Neuronal stem cell (in vitro differentiated cells): ENCODE measurements around the gene GPR108.
"Not testable (repeated sequence)": the region's sequence is repeated elsewhere in the genome, so short reads cannot be mapped to it uniquely, and the experiment has no call there.

Experiments
- DNase-seq: peaks from one replicate; pipeline ENCODE4 v3.0.0-alpha.2; 2013; ENCODE audit warnings: low spot score
- H2AFZ ChIP-seq: one replicate; pipeline ENCODE4 v1.6.1; 2013; ENCODE audit warnings: mild to moderate bottlenecking, low read length, inconsistent platforms
- H2AK5ac ChIP-seq: 2 replicates; pipeline ENCODE4 v1.6.1; 2013; ENCODE audit warnings: low read depth, mild to moderate bottlenecking, inconsistent platforms, low read length, moderate library complexity, mixed read lengths
- H2BK120ac ChIP-seq: 2 replicates; pipeline ENCODE4 v1.6.1; 2013; ENCODE audit warnings: low read depth, mild to moderate bottlenecking, inconsistent platforms, low read length, moderate library complexity, mixed read lengths
- H2BK12ac ChIP-seq: one replicate; pipeline ENCODE4 v1.6.1; 2013; ENCODE audit warnings: low read length, inconsistent platforms
- H2BK15ac ChIP-seq: 2 replicates; pipeline ENCODE4 v1.6.1; 2013; ENCODE audit warnings: mild to moderate bottlenecking, low read length, inconsistent platforms, mixed read lengths
- H2BK5ac ChIP-seq: one replicate; pipeline ENCODE4 v1.6.1; 2013; ENCODE audit warnings: inconsistent platforms, mild to moderate bottlenecking, low read length, moderate library complexity
- H3K14ac ChIP-seq: one replicate; pipeline ENCODE4 v1.6.1; 2013; ENCODE audit warnings: low read length, inconsistent platforms
- H3K18ac ChIP-seq: 2 replicates; pipeline ENCODE4 v1.6.1; 2013; ENCODE audit warnings: low read length, inconsistent platforms
- H3K23ac ChIP-seq: 2 replicates; pipeline ENCODE4 v1.6.1; 2013; ENCODE audit warnings: low read depth, mild to moderate bottlenecking, mixed read lengths, low read length, inconsistent platforms; ENCODE audit not compliant: poor library complexity
- H3K27ac ChIP-seq: replicated peaks from 3 replicates; pipeline ENCODE4 v1.5.1; 2013; ENCODE audit warnings: low read length, inconsistent platforms
- H3K27me3 ChIP-seq, 3 experiments: 2 replicates each; pipeline ENCODE4 v1.6.1; 2013; ENCODE audit warnings: low read length in 3 of 3, mild to moderate bottlenecking in 2 of 3, inconsistent platforms in 1 of 3, low read depth in 1 of 3, mixed read lengths in 1 of 3, moderate library complexity in 1 of 3; ENCODE audit not compliant: control insufficient read depth in 3 of 3, insufficient read depth in 3 of 3
- H3K36me3 ChIP-seq, 2 donors: replicated peaks in 1 of 2; 2 replicates each; pipeline ENCODE4 v1.6.1; 2013; ENCODE audit warnings: low read length in 2 of 2; ENCODE audit not compliant: control insufficient read depth in 2 of 2, insufficient read depth in 2 of 2
- H3K4ac ChIP-seq: 2 replicates; pipeline ENCODE4 v1.6.1; 2013; ENCODE audit warnings: inconsistent platforms, mild to moderate bottlenecking, low read length, moderate library complexity
- H3K4me1 ChIP-seq, 2 donors: 1 replicate in 1 of 2; 2 replicates in 1 of 2; pipeline ENCODE4 v1.6.1; 2013; ENCODE audit warnings: low read length in 2 of 2, low read depth in 1 of 2; ENCODE audit not compliant: control insufficient read depth in 2 of 2, insufficient read depth in 1 of 2
- H3K4me2 ChIP-seq: one replicate; pipeline ENCODE4 v1.6.1; 2013; ENCODE audit warnings: mild to moderate bottlenecking, low read length, inconsistent platforms; ENCODE audit not compliant: insufficient read depth, poor library complexity, severe bottlenecking
- H3K4me3 ChIP-seq, 2 donors: 2 replicates each; pipeline ENCODE4 v1.5.1; 2013; ENCODE audit warnings: low read length in 2 of 2, mild to moderate bottlenecking in 2 of 2, inconsistent platforms in 1 of 2, moderate library complexity in 1 of 2
- H3K79me1 ChIP-seq: one replicate; pipeline ENCODE4 v1.6.1; 2013; ENCODE audit warnings: low read depth, mild to moderate bottlenecking, inconsistent platforms, low read length, moderate library complexity
- H3K9ac ChIP-seq: one replicate; pipeline ENCODE4 v1.6.1; 2013; ENCODE audit warnings: mild to moderate bottlenecking, low read depth, low read length, inconsistent platforms; ENCODE audit not compliant: poor library complexity
- H3K9me3 ChIP-seq, 2 donors: replicated peaks in 1 of 2; 2 replicates each; pipeline versions ENCODE3 to v1.6.1; 2013; ENCODE audit warnings: low read length in 2 of 2, mild to moderate bottlenecking in 2 of 2, inconsistent platforms in 1 of 2, low read depth in 1 of 2, mixed read lengths in 1 of 2, moderate library complexity in 1 of 2; ENCODE audit not compliant: control insufficient read depth in 2 of 2, insufficient read depth in 1 of 2
- H4K8ac ChIP-seq: one replicate; pipeline ENCODE4 v1.6.1; 2013; ENCODE audit warnings: low read depth, mild to moderate bottlenecking, inconsistent platforms, low read length, moderate library complexity
- H4K91ac ChIP-seq: one replicate; pipeline ENCODE4 v1.6.1; 2013; ENCODE audit warnings: low read length, low read depth, mild to moderate bottlenecking, inconsistent platforms; ENCODE audit not compliant: poor library complexity
- WGBS, 2 donors: extraction: QIAGEN DNeasy Blood & Tissue Kit; methylation state at CpG; one replicate each; pipeline ENCODE4 v1.1.7; 2013; ENCODE audit warnings: missing lambda C conversion rate in 2 of 2, mixed read lengths in 1 of 2; ENCODE audit not compliant: insufficient read length in 2 of 2, insufficient replicate concordance in 1 of 2; ENCODE audit errors: extremely low coverage in 2 of 2; 5-methylcytosine and 5-hydroxymethylcytosine counted together

GPR108 gene

GRCh38 chr19:6776999-6777398 is 39.6 kb upstream of the GPR108 start:
- Histone ChIP-seq H2AFZ (no peak overlapping the region), H3K4me1 (no peaks in the 10 kb centered on the region), H2AK5ac (no peak overlapping the region), H2BK120ac (no peak overlapping the region), H3K27ac (no peak overlapping the region), H3K79me1 (no peaks in the 10 kb centered on the region), H3K27me3 (no peaks in the 10 kb centered on the region), H3K36me3 (no peaks in the 10 kb centered on the region), H3K9me3 (no peaks in the 10 kb centered on the region), H3K9ac (no peak overlapping the region), H2BK15ac (no peak overlapping the region), H3K4me2 (no peak overlapping the region), H4K8ac (no peak overlapping the region), H3K4me3 (no peak overlapping the region), H3K18ac (no peak overlapping the region), H3K4ac (no peak overlapping the region), H2BK5ac (no peak overlapping the region), H2BK12ac (no peak overlapping the region), H3K23ac (no peak overlapping the region), H3K14ac (no peak overlapping the region), H4K91ac (no peak overlapping the region)
- DNase-seq: no peak
- WGBS, 2 donors: 100% methylated on average over 1 of the region's 4 CpGs; no CpG with 5 or more reads in 1 of the 2 donors

GRCh38 chr19:6776045-6776444 is 38.7 kb upstream of the GPR108 start:
- not testable (repeated sequence) for H2AK5ac ChIP-seq, H3K27me3 ChIP-seq, H2BK5ac ChIP-seq, H3K4me1 ChIP-seq, H3K4me2 ChIP-seq, H2AFZ ChIP-seq, H3K9me3 ChIP-seq, H2BK120ac ChIP-seq, H3K79me1 ChIP-seq, H4K91ac ChIP-seq, H2BK12ac ChIP-seq, H3K36me3 ChIP-seq, H3K9ac ChIP-seq, H4K8ac ChIP-seq, H3K18ac ChIP-seq, H3K27ac ChIP-seq, H3K4ac ChIP-seq, H3K23ac ChIP-seq, H3K14ac ChIP-seq, DNase-seq, H3K4me3 ChIP-seq, H2BK15ac ChIP-seq

GRCh38 chr19:6774821-6775707 is 37.7 kb upstream of the GPR108 start:
- Histone ChIP-seq H2AK5ac (no peak overlapping the region), H3K4ac (no peak overlapping the region), H3K9ac (no peak overlapping the region), H2BK120ac (no peak overlapping the region), H3K23ac (no peak overlapping the region), H3K27me3 (no peaks in the 10 kb centered on the region), H2BK5ac (no peak overlapping the region), H2AFZ (no peak overlapping the region), H2BK15ac (no peak overlapping the region), H4K8ac (no peak overlapping the region), H3K79me1 (no peaks in the 10 kb centered on the region), H4K91ac (no peak overlapping the region), H2BK12ac (no peak overlapping the region), H3K4me3 (no peak overlapping the region), H3K36me3 (no peaks in the 10 kb centered on the region), H3K4me2 (no peak overlapping the region), H3K9me3 (no peaks in the 10 kb centered on the region), H3K4me1 (no peaks in the 10 kb centered on the region), H3K27ac (no peak overlapping the region), H3K18ac (no peak overlapping the region), H3K14ac (no peak overlapping the region)
- DNase-seq: no peak
- no CpG with 5 or more reads among the region's 11 CpGs for WGBS, 2 donors

GRCh38 chr19:6773323-6773931 is 36.0 kb upstream of the GPR108 start:
- Histone ChIP-seq H3K14ac (no peak overlapping the region), H3K27me3 (peaks cover 0 to 1% (median 0%) of the 10 kb centered on the region in 3 experiments), H3K23ac (no peak overlapping the region), H3K4me2 (no peak overlapping the region), H4K91ac (no peak overlapping the region), H3K4me3 (no peak overlapping the region), H3K4ac (no peak overlapping the region), H4K8ac (no peak overlapping the region), H3K4me1 (no peaks in the 10 kb centered on the region), H2AFZ (peak overlapping the region; percentile 69), H3K27ac (no peak overlapping the region), H3K9ac (peak overlapping the region; percentile 50), H2BK120ac (peak overlapping the region; percentile 28), H2BK15ac (no peak overlapping the region), H3K36me3 (no peaks in the 10 kb centered on the region), H3K18ac (peak overlapping the region; percentile 52), H2BK5ac (no peak overlapping the region), H3K9me3 (no peaks in the 10 kb centered on the region), H2BK12ac (no peak overlapping the region), H2AK5ac (no peak overlapping the region), H3K79me1 (no peaks in the 10 kb centered on the region)
- no CpG with 5 or more reads among the region's 8 CpGs for WGBS, 2 donors
- DNase-seq: no peak
